Liver (tissue), 3 donors: ENCODE results near the gene PKP3.

ENCODE experiments used
- CTCF ChIP-seq: fragments of 150-350 bp; IDR thresholded peaks from 2 replicates; pipeline ENCODE4 v1.5.1; 2017; ENCODE audit warnings: improper control_type of control experiment, low read depth, low read length; ENCODE audit not compliant: missing input control
- HNF4G ChIP-seq: IDR thresholded peaks from 2 replicates; pipeline ENCODE4 v1.6.1; 2016; ENCODE audit warnings: antibody characterized with exemption
- JUND ChIP-seq, 2 donors: IDR thresholded peaks; 2 replicates each; pipeline ENCODE4 v1.6.1; 2016; ENCODE audit warnings: antibody characterized with exemption in 2 of 2
- RAD21 ChIP-seq, 2 donors: IDR thresholded peaks; 2 replicates each; pipeline ENCODE4 v1.6.1; 2016; ENCODE audit warnings: antibody characterized with exemption in 2 of 2, mild to moderate bottlenecking in 2 of 2
- TAF1 ChIP-seq: conservative IDR thresholded peaks from 2 replicates; pipeline ENCODE4 v1.6.1; 2016; ENCODE audit warnings: antibody characterized with exemption, mild to moderate bottlenecking
- TF ChIP-seq, protein P1 (sequence below): IDR thresholded peaks from 2 replicates; pipeline ENCODE4 v1.6.1; 2016; ENCODE audit warnings: antibody characterized with exemption
- donor health status: healthy.
- donor health status: healthy.

- TF ChIP-seq CTCF (no peak), HNF4G (no peak), RAD21 (IDR thresholded peaks at IDR 0.05) (no peak), JUND (IDR thresholded peaks at IDR 0.05) (no peak), TAF1 (no peak)
- TF ChIP-seq, protein P1, sequence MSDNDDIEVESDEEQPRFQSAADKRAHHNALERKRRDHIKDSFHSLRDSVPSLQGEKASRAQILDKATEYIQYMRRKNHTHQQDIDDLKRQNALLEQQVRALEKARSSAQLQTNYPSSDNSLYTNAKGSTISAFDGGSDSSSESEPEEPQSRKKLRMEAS, result no peak
Observed at GRCh38 chr11:381501-382072, 12.4 kb upstream of the PKP3 start.
